ENCODE results near the gene SDCCAG8. TPM values are rescaled to one million over a fixed set of nuclear protein-coding genes. Genes with fewer than 3 reads are reported as not detected.
A peak's percentile ranks its signal among the peaks of the same experiment; 100 is the strongest.

SDCCAG8 gene
- total RNA-seq, 1 donor, result 42.7 TPM

DNA sequence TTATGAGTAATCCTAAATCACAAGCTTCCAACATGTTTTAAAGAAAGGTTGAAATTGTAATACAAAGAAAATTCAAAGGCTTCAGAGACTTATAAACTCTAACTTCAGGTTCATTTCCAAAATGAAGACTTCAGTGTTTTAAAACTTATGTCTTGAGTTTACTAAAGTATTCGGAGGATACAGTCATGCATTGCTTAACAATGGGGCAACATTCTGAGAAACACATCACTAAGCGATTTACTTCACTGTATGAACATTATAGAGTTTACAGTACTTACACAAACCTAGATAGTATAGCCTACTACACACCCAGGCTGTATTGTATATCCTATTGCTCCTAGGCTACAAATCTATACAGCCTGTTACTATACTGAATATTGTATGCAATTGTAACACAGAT, 39.1 kb upstream of the SDCCAG8 start:
- Histone ChIP-seq H3K9me3 (ENCODE audit: low read depth, low read length) (no peaks in the 10 kb centered on the region), H3K4me1 (ENCODE audit: insufficient read depth, low read length) (peaks cover 21% of the 10 kb centered on the region), H3K4me2 (ENCODE audit: insufficient read depth, low read length) (no peak overlapping the region), H3K27ac (ENCODE audit: low read depth, low read length) (peak overlapping the region; percentile 19), H4K20me1 (ENCODE audit: insufficient read depth, low read length) (peaks cover 8% of the 10 kb centered on the region), H3K27me3 (ENCODE audit: insufficient read depth, low read length) (no peaks in the 10 kb centered on the region), H2AFZ (ENCODE audit: low read length) (no peak overlapping the region), H3K36me3 (ENCODE audit: insufficient read depth, low read length) (peaks cover 28% of the 10 kb centered on the region), H3K4me3 (ENCODE audit: insufficient read depth, low read length) (no peak overlapping the region), H3K79me2 (ENCODE audit: insufficient read depth, low read length) (peaks cover 79% of the 10 kb centered on the region)
- DNase-seq (ENCODE audit: insufficient read length, low spot score, missing footprints), result no peak
- TF ChIP-seq, protein P1, sequence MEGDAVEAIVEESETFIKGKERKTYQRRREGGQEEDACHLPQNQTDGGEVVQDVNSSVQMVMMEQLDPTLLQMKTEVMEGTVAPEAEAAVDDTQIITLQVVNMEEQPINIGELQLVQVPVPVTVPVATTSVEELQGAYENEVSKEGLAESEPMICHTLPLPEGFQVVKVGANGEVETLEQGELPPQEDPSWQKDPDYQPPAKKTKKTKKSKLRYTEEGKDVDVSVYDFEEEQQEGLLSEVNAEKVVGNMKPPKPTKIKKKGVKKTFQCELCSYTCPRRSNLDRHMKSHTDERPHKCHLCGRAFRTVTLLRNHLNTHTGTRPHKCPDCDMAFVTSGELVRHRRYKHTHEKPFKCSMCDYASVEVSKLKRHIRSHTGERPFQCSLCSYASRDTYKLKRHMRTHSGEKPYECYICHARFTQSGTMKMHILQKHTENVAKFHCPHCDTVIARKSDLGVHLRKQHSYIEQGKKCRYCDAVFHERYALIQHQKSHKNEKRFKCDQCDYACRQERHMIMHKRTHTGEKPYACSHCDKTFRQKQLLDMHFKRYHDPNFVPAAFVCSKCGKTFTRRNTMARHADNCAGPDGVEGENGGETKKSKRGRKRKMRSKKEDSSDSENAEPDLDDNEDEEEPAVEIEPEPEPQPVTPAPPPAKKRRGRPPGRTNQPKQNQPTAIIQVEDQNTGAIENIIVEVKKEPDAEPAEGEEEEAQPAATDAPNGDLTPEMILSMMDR (IDR thresholded peaks at IDR 0.05; ENCODE audit: extremely low read depth, low read depth, low read length), result no peak

DNA sequence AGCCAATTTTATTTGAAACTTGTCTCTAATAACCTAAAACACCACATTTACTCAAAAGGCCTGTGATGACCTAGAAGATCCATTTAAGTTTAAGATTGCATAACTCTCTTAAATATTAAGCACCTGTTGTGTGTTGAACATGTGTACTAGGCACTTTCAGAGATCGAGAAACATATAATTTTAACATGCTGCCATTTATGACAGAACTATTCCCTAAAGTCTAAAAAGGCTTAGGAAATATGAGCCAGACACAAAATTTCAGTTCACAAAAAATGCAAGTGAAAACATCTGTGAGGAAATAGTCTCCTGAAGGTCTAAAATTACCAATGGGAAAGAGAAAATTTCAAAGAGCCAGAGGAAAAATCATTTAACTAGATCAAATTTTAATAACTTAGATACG, 38.5 kb upstream of the SDCCAG8 start:
- no peaks in the 10 kb centered on the region for H3K9me3 ChIP-seq (ENCODE audit: low read depth, low read length)
- no peaks in the 10 kb centered on the region for H3K27me3 ChIP-seq (ENCODE audit: insufficient read depth, low read length)
- peaks cover 33% of the 10 kb centered on the region for H3K36me3 ChIP-seq (ENCODE audit: insufficient read depth, low read length)
- no peak overlapping the region for H3K4me3 ChIP-seq (ENCODE audit: insufficient read depth, low read length)
- H2AFZ ChIP-seq (ENCODE audit: low read length), result no peak overlapping the region
- peaks cover 16% of the 10 kb centered on the region for H3K4me1 ChIP-seq (ENCODE audit: insufficient read depth, low read length)
- H3K27ac ChIP-seq (ENCODE audit: low read depth, low read length), result peak overlapping the region; percentile 19
- peaks cover 8% of the 10 kb centered on the region for H4K20me1 ChIP-seq (ENCODE audit: insufficient read depth, low read length)
- TF ChIP-seq, protein P1 (IDR thresholded peaks at IDR 0.05; ENCODE audit: extremely low read depth, low read depth, low read length), result no peak
- H3K79me2 ChIP-seq (ENCODE audit: insufficient read depth, low read length), result peaks cover 84% of the 10 kb centered on the region
- H3K4me2 ChIP-seq (ENCODE audit: insufficient read depth, low read length), result no peak overlapping the region
- no peak for DNase-seq (ENCODE audit: insufficient read length, low spot score, missing footprints)

DNA sequence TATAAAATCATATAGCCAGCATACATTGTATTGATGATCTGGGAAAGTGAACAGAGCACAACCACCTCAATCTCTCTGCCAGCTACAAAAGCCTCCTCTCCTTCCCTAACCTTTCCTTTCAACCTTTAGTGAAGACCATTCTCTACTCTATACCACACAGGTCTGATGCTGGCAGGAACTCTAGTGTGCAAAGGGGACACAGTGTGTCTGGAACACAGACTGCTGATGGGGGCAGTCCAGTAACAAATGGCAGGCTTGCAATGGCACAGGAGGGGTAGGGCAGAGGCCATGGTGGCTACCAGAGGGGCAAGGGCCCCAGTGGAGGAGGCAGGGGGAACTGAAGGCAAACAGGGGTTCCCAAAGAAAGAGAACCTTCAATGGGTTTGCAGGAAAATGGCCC, 37.8 kb upstream of the SDCCAG8 start:
- peaks cover 9% of the 10 kb centered on the region for H3K4me1 ChIP-seq (ENCODE audit: insufficient read depth, low read length)
- no peak overlapping the region for H3K4me2 ChIP-seq (ENCODE audit: insufficient read depth, low read length)
- TF ChIP-seq, protein P1 (IDR thresholded peaks at IDR 0.05; ENCODE audit: extremely low read depth, low read depth, low read length), result no peak
- DNase-seq (ENCODE audit: insufficient read length, low spot score, missing footprints), result no peak
- H3K27me3 ChIP-seq (ENCODE audit: insufficient read depth, low read length), result no peaks in the 10 kb centered on the region
- H3K9me3 ChIP-seq (ENCODE audit: low read depth, low read length), result no peaks in the 10 kb centered on the region
- H4K20me1 ChIP-seq (ENCODE audit: insufficient read depth, low read length), result peaks cover 8% of the 10 kb centered on the region
- H2AFZ ChIP-seq (ENCODE audit: low read length), result no peak overlapping the region
- H3K27ac ChIP-seq (ENCODE audit: low read depth, low read length), result no peak overlapping the region
- peaks cover 86% of the 10 kb centered on the region for H3K79me2 ChIP-seq (ENCODE audit: insufficient read depth, low read length)
- H3K4me3 ChIP-seq (ENCODE audit: insufficient read depth, low read length), result no peak overlapping the region
- H3K36me3 ChIP-seq (ENCODE audit: insufficient read depth, low read length), result peaks cover 40% of the 10 kb centered on the region

DNA sequence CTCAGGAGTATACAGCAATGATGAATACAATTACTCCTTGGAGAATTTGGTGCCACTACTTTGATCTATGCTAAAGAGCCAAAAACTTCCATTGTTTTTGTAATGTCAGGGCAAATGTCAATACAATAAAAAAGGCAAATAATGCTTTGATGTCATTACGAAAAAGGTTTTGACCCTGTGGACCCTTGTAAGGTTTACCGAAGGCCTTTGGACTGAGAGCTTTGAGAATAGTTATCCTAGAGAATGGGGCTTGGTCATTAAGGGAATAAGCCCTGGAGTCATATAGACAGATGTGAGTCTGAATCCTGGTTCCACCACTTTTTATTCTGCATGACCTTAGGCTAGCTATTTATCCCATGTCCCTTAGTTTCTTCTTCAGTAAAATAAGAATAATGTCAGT, 28.2 kb upstream of the SDCCAG8 start:
- H3K4me3 ChIP-seq (ENCODE audit: insufficient read depth, low read length), result no peak overlapping the region
- peaks cover 97% of the 10 kb centered on the region for H3K79me2 ChIP-seq (ENCODE audit: insufficient read depth, low read length)
- H3K9me3 ChIP-seq (ENCODE audit: low read depth, low read length), result peaks cover 8% of the 10 kb centered on the region
- H4K20me1 ChIP-seq (ENCODE audit: insufficient read depth, low read length), result peaks cover 50% of the 10 kb centered on the region
- H3K4me2 ChIP-seq (ENCODE audit: insufficient read depth, low read length), result no peak overlapping the region
- TF ChIP-seq, protein P1 (IDR thresholded peaks at IDR 0.05; ENCODE audit: extremely low read depth, low read depth, low read length), result no peak
- no peak overlapping the region for H3K27ac ChIP-seq (ENCODE audit: low read depth, low read length)
- DNase-seq (ENCODE audit: insufficient read length, low spot score, missing footprints), result no peak
- no peaks in the 10 kb centered on the region for H3K27me3 ChIP-seq (ENCODE audit: insufficient read depth, low read length)
- H2AFZ ChIP-seq (ENCODE audit: low read length), result no peak overlapping the region
- H3K4me1 ChIP-seq (ENCODE audit: insufficient read depth, low read length), result no peaks in the 10 kb centered on the region
- peaks cover 36% of the 10 kb centered on the region for H3K36me3 ChIP-seq (ENCODE audit: insufficient read depth, low read length)
